Hepatocyte (in vitro differentiated cells): ENCODE results near the gene FAM120A.

ENCODE experiments used
- CTCF ChIP-seq: fragments of 200-600 bp; sonication (generic); IDR thresholded peaks from 2 replicates; pipeline ENCODE4 v1.5.1; 2016; ENCODE audit warnings: antibody characterized with exemption, mild to moderate bottlenecking; ENCODE audit not compliant: poor library complexity
- EZH2phosphoT487 ChIP-seq: fragments of 200-600 bp; sonication (generic); IDR thresholded peaks from one replicate; pipeline ENCODE4 v1.6.1; 2018; ENCODE audit warnings: antibody characterized with exemption, mild to moderate bottlenecking, low read depth, moderate library complexity; ENCODE audit not compliant: unreplicated experiment, severe bottlenecking

- no peak for TF ChIP-seq CTCF
- TF ChIP-seq EZH2phosphoT487 = no peak
Observed at GRCh38 chr9:93459432-93459847, 8.0 kb downstream of the FAM120A start.
